ENCODE data around the gene SHQ1.

DNA sequence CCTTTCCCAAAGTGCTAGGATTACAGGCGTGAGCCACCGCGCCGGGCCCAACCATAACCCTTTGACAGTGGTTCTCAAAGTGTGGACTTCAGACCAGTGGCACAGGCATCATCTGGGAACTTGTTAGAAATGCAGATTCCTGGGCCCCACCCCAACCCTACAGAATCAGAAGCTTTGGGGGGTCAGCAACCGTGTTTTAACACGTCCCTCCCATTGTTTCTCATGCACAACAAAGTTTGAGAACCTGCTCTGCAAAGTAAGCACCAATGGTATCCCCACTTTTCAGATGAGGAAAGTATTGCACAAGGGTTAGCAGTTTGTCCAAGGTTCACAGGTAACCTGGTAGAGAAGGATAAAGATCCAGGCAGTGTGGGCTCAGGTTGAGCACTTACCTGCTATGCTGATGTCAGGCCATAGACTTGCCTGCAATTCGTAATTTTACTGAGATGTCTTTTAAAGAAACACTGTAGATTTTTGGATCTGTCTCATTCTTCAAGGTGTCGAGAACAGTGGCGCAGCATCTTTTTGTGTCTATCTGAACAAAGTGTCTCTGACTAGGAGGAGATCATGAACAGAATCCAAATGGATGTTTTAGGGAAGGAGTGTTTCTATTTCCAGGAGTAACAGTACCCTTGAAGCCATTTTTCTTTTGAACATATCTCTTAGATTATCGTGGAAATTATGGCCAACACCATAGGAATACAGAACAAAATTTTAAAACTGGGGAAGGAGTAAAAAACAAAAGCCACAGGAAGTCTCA lies 42.1 kb upstream of the SHQ1 start:
- TF ChIP-seq, protein P1, sequence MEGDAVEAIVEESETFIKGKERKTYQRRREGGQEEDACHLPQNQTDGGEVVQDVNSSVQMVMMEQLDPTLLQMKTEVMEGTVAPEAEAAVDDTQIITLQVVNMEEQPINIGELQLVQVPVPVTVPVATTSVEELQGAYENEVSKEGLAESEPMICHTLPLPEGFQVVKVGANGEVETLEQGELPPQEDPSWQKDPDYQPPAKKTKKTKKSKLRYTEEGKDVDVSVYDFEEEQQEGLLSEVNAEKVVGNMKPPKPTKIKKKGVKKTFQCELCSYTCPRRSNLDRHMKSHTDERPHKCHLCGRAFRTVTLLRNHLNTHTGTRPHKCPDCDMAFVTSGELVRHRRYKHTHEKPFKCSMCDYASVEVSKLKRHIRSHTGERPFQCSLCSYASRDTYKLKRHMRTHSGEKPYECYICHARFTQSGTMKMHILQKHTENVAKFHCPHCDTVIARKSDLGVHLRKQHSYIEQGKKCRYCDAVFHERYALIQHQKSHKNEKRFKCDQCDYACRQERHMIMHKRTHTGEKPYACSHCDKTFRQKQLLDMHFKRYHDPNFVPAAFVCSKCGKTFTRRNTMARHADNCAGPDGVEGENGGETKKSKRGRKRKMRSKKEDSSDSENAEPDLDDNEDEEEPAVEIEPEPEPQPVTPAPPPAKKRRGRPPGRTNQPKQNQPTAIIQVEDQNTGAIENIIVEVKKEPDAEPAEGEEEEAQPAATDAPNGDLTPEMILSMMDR (IDR thresholded peaks at IDR 0.05), result no peak
- TF ChIP-seq POLR2A (IDR thresholded peaks at IDR 0.05), result no peak
